ENCODE measurements around the gene SIRT3. TPM values are rescaled to one million over a fixed set of nuclear protein-coding genes. Genes with fewer than 3 reads are reported as not detected.

The SIRT3 gene
- total RNA-seq, 1 experiment from 2014 or later, result 13.6 TPM

GRCh38 chr11:232783-233565 lies 3.2 kb downstream of the SIRT3 start:
- no peaks in the 10 kb centered on the region for H3K36me3 ChIP-seq (ENCODE audit: insufficient read depth, low read length, poor library complexity, severe bottlenecking)
- no peaks in the 10 kb centered on the region for H3K27me3 ChIP-seq (replicated peaks; ENCODE audit: insufficient read depth, low read depth, low read length, poor library complexity)
- TF ChIP-seq CTCF (conservative IDR thresholded peaks at IDR 0.05; ENCODE audit: low read depth, low read length) (no peak), EZH2 (IDR thresholded peaks at IDR 0.05; ENCODE audit: borderline replicate concordance, low read depth, low read length, poor library complexity, severe bottlenecking) (no peak)
- H3K9me3 ChIP-seq (ENCODE audit: low read depth, low read length, poor library complexity, severe bottlenecking), result no peaks in the 10 kb centered on the region
- no TSS peak for BruUV-seq (replicated peaks)
- no peak for DNase-seq (ENCODE audit: low spot score)
- H3K4me1 ChIP-seq (ENCODE audit: insufficient read depth, low read length, poor library complexity, severe bottlenecking), result peaks cover 8% of the 10 kb centered on the region
- intact Hi-C loops (cut with micrococcal nuclease; ENCODE audit: unreplicated experiment), result no loop called here
- POLR2A ChIA-PET (ENCODE audit: low non-redundant PET), result no interaction called here
- no peak overlapping the region for H3K4me3 ChIP-seq (ENCODE audit: low read depth, low read length, poor library complexity, severe bottlenecking)
- CTCF ChIA-PET, result no interaction called here
- no peak overlapping the region for H3K27ac ChIP-seq (ENCODE audit: low read depth, low read length, poor library complexity, severe bottlenecking)

- H3K27ac ChIP-seq (ENCODE audit: low read depth, low read length, poor library complexity, severe bottlenecking), result no peak overlapping the region
- H3K36me3 ChIP-seq (ENCODE audit: insufficient read depth, low read length, poor library complexity, severe bottlenecking), result no peaks in the 10 kb centered on the region
- H3K4me3 ChIP-seq (ENCODE audit: low read depth, low read length, poor library complexity, severe bottlenecking), result no peak overlapping the region
- H3K9me3 ChIP-seq (ENCODE audit: low read depth, low read length, poor library complexity, severe bottlenecking), result no peaks in the 10 kb centered on the region
- no peak for DNase-seq (ENCODE audit: low spot score)
- ChIA-PET POLR2A (ENCODE audit: low non-redundant PET) (no interaction called here), CTCF (no interaction called here)
- peaks cover 3% of the 10 kb centered on the region for H3K4me1 ChIP-seq (ENCODE audit: insufficient read depth, low read length, poor library complexity, severe bottlenecking)
- intact Hi-C loops (cut with micrococcal nuclease; ENCODE audit: unreplicated experiment), result no loop called here
- no peaks in the 10 kb centered on the region for H3K27me3 ChIP-seq (replicated peaks; ENCODE audit: insufficient read depth, low read depth, low read length, poor library complexity)
- BruUV-seq (replicated peaks), result no TSS peak
- TF ChIP-seq CTCF (conservative IDR thresholded peaks at IDR 0.05; ENCODE audit: low read depth, low read length), result no peak
- TF ChIP-seq EZH2 (IDR thresholded peaks at IDR 0.05; ENCODE audit: borderline replicate concordance, low read depth, low read length, poor library complexity, severe bottlenecking), result no peak
Measured at GRCh38 chr11:230431-230830, 5.7 kb downstream of the SIRT3 start.

GRCh38 chr11:227824-228379 lies 8.2 kb downstream of the SIRT3 start:
- CTCF ChIA-PET, result no interaction called here
- no peak overlapping the region for H3K4me3 ChIP-seq (ENCODE audit: low read depth, low read length, poor library complexity, severe bottlenecking)

More at GRCh38 chr11:227824-228379, 8.2 kb downstream of the SIRT3 start:
- intact Hi-C loops (cut with micrococcal nuclease; ENCODE audit: unreplicated experiment), result no loop called here
- DNase-seq (ENCODE audit: low spot score), result no peak
- no peaks in the 10 kb centered on the region for H3K36me3 ChIP-seq (ENCODE audit: insufficient read depth, low read length, poor library complexity, severe bottlenecking)
- H3K27ac ChIP-seq (ENCODE audit: low read depth, low read length, poor library complexity, severe bottlenecking), result no peak overlapping the region
- POLR2A ChIA-PET (ENCODE audit: low non-redundant PET), result no interaction called here
- H3K4me1 ChIP-seq (ENCODE audit: insufficient read depth, low read length, poor library complexity, severe bottlenecking), result no peaks in the 10 kb centered on the region
- BruUV-seq (replicated peaks), result no TSS peak
- TF ChIP-seq CTCF (conservative IDR thresholded peaks at IDR 0.05; ENCODE audit: low read depth, low read length) (no peak), EZH2 (IDR thresholded peaks at IDR 0.05; ENCODE audit: borderline replicate concordance, low read depth, low read length, poor library complexity, severe bottlenecking) (no peak)
- no peaks in the 10 kb centered on the region for H3K27me3 ChIP-seq (replicated peaks; ENCODE audit: insufficient read depth, low read depth, low read length, poor library complexity)
- H3K9me3 ChIP-seq (ENCODE audit: low read depth, low read length, poor library complexity, severe bottlenecking), result no peaks in the 10 kb centered on the region
